Measurements from ENCODE around the gene KLHL3.
"Not testable (repeated sequence)": the region's sequence is repeated elsewhere in the genome, so short reads cannot be mapped to it uniquely, and the experiment has no call there.

DNA sequence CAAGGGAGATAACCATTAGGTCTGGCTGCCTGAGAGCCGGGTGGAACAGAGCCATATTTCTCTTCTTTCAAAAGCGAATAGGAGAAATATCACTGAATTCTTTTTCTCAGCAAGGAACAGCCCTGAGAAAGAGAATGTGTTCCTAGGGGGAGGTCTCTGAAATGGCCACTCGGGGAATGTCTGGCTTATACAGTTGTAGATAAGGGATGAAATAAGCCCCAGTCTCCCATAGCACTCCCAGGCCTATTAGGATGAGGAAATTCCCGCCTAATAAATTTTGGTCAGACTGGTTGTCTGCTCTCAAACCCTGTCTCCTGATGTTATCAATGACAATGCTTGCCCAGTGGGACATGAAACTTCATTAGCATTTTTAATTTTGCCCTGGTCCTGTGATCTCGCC is 32.0 kb upstream of the KLHL3 start:
- TF ChIP-seq, protein P1, sequence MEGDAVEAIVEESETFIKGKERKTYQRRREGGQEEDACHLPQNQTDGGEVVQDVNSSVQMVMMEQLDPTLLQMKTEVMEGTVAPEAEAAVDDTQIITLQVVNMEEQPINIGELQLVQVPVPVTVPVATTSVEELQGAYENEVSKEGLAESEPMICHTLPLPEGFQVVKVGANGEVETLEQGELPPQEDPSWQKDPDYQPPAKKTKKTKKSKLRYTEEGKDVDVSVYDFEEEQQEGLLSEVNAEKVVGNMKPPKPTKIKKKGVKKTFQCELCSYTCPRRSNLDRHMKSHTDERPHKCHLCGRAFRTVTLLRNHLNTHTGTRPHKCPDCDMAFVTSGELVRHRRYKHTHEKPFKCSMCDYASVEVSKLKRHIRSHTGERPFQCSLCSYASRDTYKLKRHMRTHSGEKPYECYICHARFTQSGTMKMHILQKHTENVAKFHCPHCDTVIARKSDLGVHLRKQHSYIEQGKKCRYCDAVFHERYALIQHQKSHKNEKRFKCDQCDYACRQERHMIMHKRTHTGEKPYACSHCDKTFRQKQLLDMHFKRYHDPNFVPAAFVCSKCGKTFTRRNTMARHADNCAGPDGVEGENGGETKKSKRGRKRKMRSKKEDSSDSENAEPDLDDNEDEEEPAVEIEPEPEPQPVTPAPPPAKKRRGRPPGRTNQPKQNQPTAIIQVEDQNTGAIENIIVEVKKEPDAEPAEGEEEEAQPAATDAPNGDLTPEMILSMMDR (IDR thresholded peaks at IDR 0.05; ENCODE audit: insufficient read depth, low read depth, low read length) = not testable (repeated sequence)
- TF ChIP-seq EZH2 (IDR thresholded peaks at IDR 0.05; ENCODE audit: insufficient read depth, low read length) = not testable (repeated sequence)

Data from astrocyte (in vitro differentiated cells and primary cell).